Transverse colon (tissue), 4 donors: ENCODE data around the gene FAU.

Experiments used
- CTCF ChIP-seq, 5 experiments: fragments of 200-600 bp in 3 of 5; fragments of 450-650 bp in 2 of 5; sonication (generic) in 3 of 5; IDR thresholded peaks; 1 replicate in 2 of 5; 2 replicates in 3 of 5; pipeline ENCODE4 v1.5.1; 2016 to 2017; ENCODE audit warnings: antibody characterized with exemption in 5 of 5, inconsistent platforms in 3 of 5, mild to moderate bottlenecking in 2 of 5, moderate library complexity in 1 of 5
- EP300 ChIP-seq: sonication (generic); formaldehyde crosslinking; IDR thresholded peaks from one replicate; pipeline ENCODE4 v1.6.1; 2017; ENCODE audit warnings: antibody characterized with exemption, low read depth
- POLR2A ChIP-seq: fragments of 450-650 bp; IDR thresholded peaks from one replicate; pipeline ENCODE4 v1.6.1; 2016; ENCODE audit warnings: antibody characterized with exemption, mild to moderate bottlenecking, moderate library complexity
- POLR2AphosphoS5 ChIP-seq, 3 donors: sonication (generic); formaldehyde crosslinking; IDR thresholded peaks; one replicate each; pipeline ENCODE4 v1.6.1; 2016; ENCODE audit warnings: antibody characterized with exemption in 3 of 3

DNA sequence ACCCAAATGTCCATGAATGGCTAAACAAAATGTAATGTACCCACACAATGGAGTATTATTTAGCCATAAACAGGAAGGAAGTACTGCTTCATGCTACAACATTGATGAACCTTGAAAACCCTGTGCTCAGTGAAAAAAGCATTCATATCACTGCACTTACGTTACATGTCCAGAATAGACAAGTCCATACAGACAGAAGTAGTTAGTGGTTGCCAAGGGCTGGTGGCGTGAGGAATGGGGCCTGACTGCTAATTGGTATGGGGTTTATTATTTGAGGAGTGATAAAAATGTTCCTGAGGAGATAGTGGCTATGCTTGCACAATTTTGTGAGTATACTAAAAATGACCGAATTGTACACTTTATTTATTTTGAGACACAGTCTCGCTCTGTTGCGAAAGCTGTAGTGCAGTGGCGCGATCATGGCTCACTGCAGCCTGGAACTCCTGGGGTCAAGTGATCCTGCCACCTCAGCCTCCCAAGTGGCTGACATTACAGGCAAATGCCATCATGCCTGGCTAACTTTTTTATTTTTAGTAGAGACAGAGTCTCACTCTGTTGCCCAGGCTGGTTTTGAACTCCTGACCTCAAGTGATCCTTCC lies 20.1 kb upstream of the FAU start:
- TF ChIP-seq CTCF (IDR thresholded peaks at IDR 0.05) (no peak), POLR2A (no peak), POLR2AphosphoS5 (IDR thresholded peaks at IDR 0.05) (no peak), EP300 (no peak)
